Measurements from ENCODE around the gene DHRSX.

DHRSX gene

GRCh38 chrX:2264179-2265030, 236.4 kb downstream of the DHRSX start:
- Histone ChIP-seq H3K79me2 (ENCODE audit: insufficient read depth, low read length) (no peaks in the 10 kb centered on the region), H4K20me1 (ENCODE audit: low read depth, low read length) (no peaks in the 10 kb centered on the region), H3F3A (ENCODE audit: insufficient read depth) (no peaks in the 10 kb centered on the region), H2AFZ (ENCODE audit: low read depth, low read length, severe bottlenecking) (no peak overlapping the region), H3K27ac (ENCODE audit: low read depth, low read length) (no peak overlapping the region), H3K9me2 (replicated peaks; ENCODE audit: insufficient read depth, low read length) (no peaks in the 10 kb centered on the region), H3K36me3 (ENCODE audit: low read length) (no peaks in the 10 kb centered on the region), H3K9ac (ENCODE audit: low read length) (no peak overlapping the region), H3K4me2 (ENCODE audit: low read depth, low read length, poor library complexity, severe bottlenecking) (no peak overlapping the region), H3K27me3 (ENCODE audit: low read length) (no peaks in the 10 kb centered on the region), H3K4me3 (ENCODE audit: insufficient read depth, low read length, poor library complexity, severe bottlenecking) (no peak overlapping the region), H3K9me3 (ENCODE audit: insufficient read depth, low read length) (no peaks in the 10 kb centered on the region)
- TF ChIP-seq EZH2phosphoT487 (conservative IDR thresholded peaks at IDR 0.05; ENCODE audit: low read length) (no peak), CTCF (IDR thresholded peaks at IDR 0.05; ENCODE audit: insufficient read depth, low read length, poor library complexity, severe bottlenecking) (no peak)

GRCh38 chrX:2263203-2263602, 237.6 kb downstream of the DHRSX start:
- Histone ChIP-seq H3K4me3 (ENCODE audit: insufficient read depth, low read length, poor library complexity, severe bottlenecking) (no peak overlapping the region), H3K36me3 (ENCODE audit: low read length) (no peaks in the 10 kb centered on the region), H3K27ac (ENCODE audit: low read depth, low read length) (no peak overlapping the region), H3K4me2 (ENCODE audit: low read depth, low read length, poor library complexity, severe bottlenecking) (no peak overlapping the region), H4K20me1 (ENCODE audit: low read depth, low read length) (no peaks in the 10 kb centered on the region), H3K9me3 (ENCODE audit: insufficient read depth, low read length) (no peaks in the 10 kb centered on the region), H3K9ac (ENCODE audit: low read length) (no peak overlapping the region), H3K27me3 (ENCODE audit: low read length) (no peaks in the 10 kb centered on the region), H3F3A (ENCODE audit: insufficient read depth) (no peaks in the 10 kb centered on the region), H3K79me2 (ENCODE audit: insufficient read depth, low read length) (no peaks in the 10 kb centered on the region), H2AFZ (ENCODE audit: low read depth, low read length, severe bottlenecking) (no peak overlapping the region), H3K9me2 (replicated peaks; ENCODE audit: insufficient read depth, low read length) (no peaks in the 10 kb centered on the region)
- TF ChIP-seq CTCF (IDR thresholded peaks at IDR 0.05; ENCODE audit: insufficient read depth, low read length, poor library complexity, severe bottlenecking) (no peak), EZH2phosphoT487 (conservative IDR thresholded peaks at IDR 0.05; ENCODE audit: low read length) (no peak)

GRCh38 chrX:2262668-2263055, 238.1 kb downstream of the DHRSX start:
- H3K79me2 ChIP-seq (ENCODE audit: insufficient read depth, low read length): no peaks in the 10 kb centered on the region
- no peak overlapping the region for H3K27ac ChIP-seq (ENCODE audit: low read depth, low read length)
- H3K36me3 ChIP-seq (ENCODE audit: low read length): no peaks in the 10 kb centered on the region
- H3K4me3 ChIP-seq (ENCODE audit: insufficient read depth, low read length, poor library complexity, severe bottlenecking): no peak overlapping the region
- TF ChIP-seq EZH2phosphoT487 (conservative IDR thresholded peaks at IDR 0.05; ENCODE audit: low read length) (no peak), CTCF (IDR thresholded peaks at IDR 0.05; ENCODE audit: insufficient read depth, low read length, poor library complexity, severe bottlenecking) (no peak)
- no peaks in the 10 kb centered on the region for H3F3A ChIP-seq (ENCODE audit: insufficient read depth)
- no peaks in the 10 kb centered on the region for H4K20me1 ChIP-seq (ENCODE audit: low read depth, low read length)
- H3K9me3 ChIP-seq (ENCODE audit: insufficient read depth, low read length): no peaks in the 10 kb centered on the region
- no peaks in the 10 kb centered on the region for H3K27me3 ChIP-seq (ENCODE audit: low read length)
- H3K4me2 ChIP-seq (ENCODE audit: low read depth, low read length, poor library complexity, severe bottlenecking): no peak overlapping the region
- H2AFZ ChIP-seq (ENCODE audit: low read depth, low read length, severe bottlenecking): no peak overlapping the region
- H3K9ac ChIP-seq (ENCODE audit: low read length): no peak overlapping the region
- no peaks in the 10 kb centered on the region for H3K9me2 ChIP-seq (replicated peaks; ENCODE audit: insufficient read depth, low read length)

Data from SU-DHL-6 (cell line).